HUES48 (cell line): ENCODE measurements around the gene PDPK1.
"Not testable (repeated sequence)": the region's sequence is repeated elsewhere in the genome, so short reads cannot be mapped to it uniquely, and the experiment has no call there.

Experiments
- H3K27ac ChIP-seq: one replicate; pipeline ENCODE4 v1.7.0; 2013; ENCODE audit warnings: low read depth, low read length, inconsistent platforms
- H3K27me3 ChIP-seq: 2 replicates; pipeline ENCODE4 v1.6.1; 2013; ENCODE audit warnings: mild to moderate bottlenecking, low read length; ENCODE audit not compliant: control insufficient read depth, insufficient read depth
- H3K36me3 ChIP-seq: 2 replicates; pipeline ENCODE4 v1.6.1; 2013; ENCODE audit warnings: low read length; ENCODE audit not compliant: control insufficient read depth, insufficient read depth
- H3K4me1 ChIP-seq: 2 replicates; pipeline ENCODE4 v1.6.1; 2013; ENCODE audit warnings: mild to moderate bottlenecking, low read length; ENCODE audit not compliant: control insufficient read depth, insufficient read depth
- H3K4me3 ChIP-seq: 2 replicates; pipeline ENCODE4 v1.5.1; 2013; ENCODE audit warnings: mild to moderate bottlenecking, low read depth, low read length
- H3K9ac ChIP-seq: 2 replicates; pipeline ENCODE4 v1.6.1; 2013; ENCODE audit warnings: mild to moderate bottlenecking, low read depth, low read length, moderate library complexity
- H3K9me3 ChIP-seq: 2 replicates; pipeline ENCODE4 v1.6.1; 2013; ENCODE audit warnings: low read length; ENCODE audit not compliant: control insufficient read depth, insufficient read depth

The PDPK1 gene

DNA sequence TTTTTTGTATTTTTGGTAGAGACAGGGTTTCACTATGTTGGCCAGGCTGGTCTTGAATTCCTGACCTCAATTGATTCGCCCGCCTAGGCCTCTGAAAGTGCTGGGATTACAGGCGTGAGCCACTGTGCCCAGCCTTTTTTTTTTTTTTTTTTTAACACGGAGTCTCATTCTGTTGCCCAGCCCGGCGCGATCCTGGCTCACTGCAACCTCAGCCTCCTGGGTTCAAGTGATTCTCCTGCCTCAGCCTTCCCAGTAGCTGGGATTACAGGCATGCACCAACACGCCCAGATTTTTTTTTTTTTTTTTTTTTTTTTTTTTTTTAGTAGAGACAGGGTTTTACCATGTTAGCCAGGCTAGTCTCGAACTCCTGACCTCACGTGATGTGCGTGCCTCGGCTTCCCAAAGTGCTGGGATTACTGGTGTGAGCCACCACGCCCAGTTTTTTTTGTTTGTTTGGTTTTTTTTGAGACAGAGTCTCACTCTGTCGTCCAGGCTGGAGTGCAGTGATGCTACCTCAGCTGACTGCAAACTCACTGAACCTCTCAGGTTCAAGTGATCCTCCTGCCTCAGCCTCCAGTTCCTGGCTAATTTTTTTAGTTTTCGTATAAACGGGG, 4.6 kb upstream of the PDPK1 start:
- H3K4me1 ChIP-seq = not testable (repeated sequence)

DNA sequence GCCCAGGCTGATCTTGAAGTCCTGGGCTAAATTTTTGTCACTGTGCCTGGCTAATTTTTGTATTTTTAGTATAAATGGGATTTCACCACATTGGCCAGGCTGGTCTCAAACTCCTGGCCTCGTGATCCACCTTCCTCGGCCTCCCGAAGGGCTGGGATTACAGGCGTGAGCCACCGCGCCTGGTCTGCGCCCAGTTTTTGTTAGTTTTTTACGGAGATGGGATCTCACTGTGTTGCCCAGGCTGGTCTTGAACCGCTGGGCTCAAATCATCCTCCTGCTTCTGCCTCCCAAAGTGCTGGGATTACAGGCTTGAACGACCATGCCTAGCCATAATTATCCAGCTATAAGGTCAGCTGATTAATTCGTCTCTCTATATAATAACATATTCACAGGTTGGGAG, 3.9 kb upstream of the PDPK1 start:
- Histone ChIP-seq H3K4me3 (no peak overlapping the region), H3K36me3 (peaks cover 8% of the 10 kb centered on the region; the same call in 1 of the 2 replicates), H3K9me3 (no peaks in the 10 kb centered on the region), H3K4me1 (no peaks in the 10 kb centered on the region; the same call in 1 of the 2 replicates), H3K27ac (no peak overlapping the region), H3K27me3 (no peaks in the 10 kb centered on the region), H3K9ac (no peak overlapping the region)

More for the DNA sequence above, 4.6 kb upstream of the PDPK1 start:
- H3K9ac ChIP-seq, H3K9me3 ChIP-seq, H3K27ac ChIP-seq, H3K27me3 ChIP-seq: not testable (repeated sequence)
- H3K4me3 ChIP-seq = peak overlapping the region; percentile 69; the same call in 1 of the 2 replicates
- H3K36me3 ChIP-seq = peaks cover 15% of the 10 kb centered on the region

DNA sequence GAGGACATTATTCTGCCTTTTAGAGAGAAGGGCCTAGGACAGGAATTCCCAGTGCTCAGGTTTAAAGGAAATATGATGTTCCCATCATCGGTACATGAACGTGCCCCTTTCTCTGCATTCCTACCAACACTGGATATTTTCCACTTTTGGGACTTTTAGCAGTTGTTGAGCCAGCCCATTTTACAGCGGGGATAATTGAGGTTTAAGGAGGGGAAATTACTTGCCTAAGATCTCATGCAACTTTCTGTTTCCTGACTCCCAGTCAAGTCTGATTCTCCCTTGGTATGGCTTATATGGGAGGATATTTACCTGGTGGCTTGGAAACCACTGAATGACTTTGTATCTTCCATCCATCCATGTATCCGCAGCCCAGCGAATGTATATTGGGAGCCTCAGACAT, 3.5 kb upstream of the PDPK1 start:
- H3K27ac ChIP-seq, H3K4me3 ChIP-seq, H3K4me1 ChIP-seq, H3K27me3 ChIP-seq, H3K36me3 ChIP-seq, H3K9ac ChIP-seq, H3K9me3 ChIP-seq: not testable (repeated sequence)

DNA sequence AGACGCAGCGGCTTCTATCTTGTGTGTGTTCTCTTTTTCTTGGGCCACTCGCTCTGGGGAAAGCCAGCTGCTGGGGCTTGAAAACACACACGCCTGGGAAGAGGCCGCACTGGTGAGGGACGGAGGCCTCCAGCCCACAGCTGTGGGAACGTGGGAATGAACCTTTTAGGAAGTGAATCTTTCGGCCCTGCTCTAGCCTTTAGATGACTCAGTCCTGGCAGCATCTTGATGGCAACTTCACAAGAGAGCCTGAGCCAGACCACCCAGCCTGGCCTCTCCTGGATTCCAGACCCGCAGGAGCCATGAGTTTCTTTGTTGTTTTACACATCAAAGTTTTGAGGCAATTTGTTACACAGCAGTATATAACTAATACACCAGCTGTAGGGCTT, 2.2 kb upstream of the PDPK1 start:
- Histone ChIP-seq H3K36me3 (peaks cover 4% of the 10 kb centered on the region; the same call in 1 of the 2 replicates), H3K27ac (no peak overlapping the region)

DNA sequence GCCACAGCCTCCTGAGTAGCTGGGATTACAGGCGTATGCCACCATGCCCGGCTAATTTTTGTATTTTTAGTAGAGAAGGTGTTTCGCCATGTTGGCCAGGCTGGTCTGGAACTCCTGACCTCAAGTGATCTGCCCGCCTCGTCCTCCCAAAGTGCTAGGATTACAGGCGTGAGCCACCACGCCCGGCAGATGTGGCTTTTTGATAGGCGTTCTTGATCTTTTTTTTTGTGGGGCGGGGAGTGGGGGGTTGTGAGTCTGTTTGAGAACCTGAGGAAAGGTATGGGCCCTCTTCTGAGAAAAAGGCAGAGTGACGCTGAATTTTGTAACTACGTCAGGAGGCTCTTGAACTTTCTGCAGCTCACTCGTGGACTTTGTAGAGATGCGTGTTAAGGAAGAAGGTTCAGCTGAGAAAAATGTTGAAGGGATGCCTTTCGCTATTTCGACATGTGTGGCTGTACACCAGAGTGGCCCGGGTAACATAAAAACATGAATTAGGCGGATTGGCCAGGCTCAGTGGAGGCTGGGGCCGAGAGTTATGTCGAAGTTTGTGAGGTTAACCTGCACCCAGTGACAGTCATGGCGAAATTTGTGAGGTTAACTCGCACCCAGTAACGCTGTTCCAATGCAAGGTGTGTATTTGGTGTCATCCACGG, 1.5 kb downstream of the PDPK1 start:
- H3K27me3 ChIP-seq, H3K27ac ChIP-seq, H3K9ac ChIP-seq, H3K36me3 ChIP-seq, H3K4me1 ChIP-seq, H3K9me3 ChIP-seq: not testable (repeated sequence)
- H3K4me3 ChIP-seq = 0 out of 2 replicates have a peak overlapping the region, but pooled peaks have one; percentile 57

More for the DNA sequence above, 2.2 kb upstream of the PDPK1 start:
- Histone ChIP-seq H3K27me3 (no peaks in the 10 kb centered on the region), H3K9me3 (no peaks in the 10 kb centered on the region), H3K4me3 (no peak overlapping the region), H3K4me1 (no peaks in the 10 kb centered on the region), H3K9ac (no peak overlapping the region)

DNA sequence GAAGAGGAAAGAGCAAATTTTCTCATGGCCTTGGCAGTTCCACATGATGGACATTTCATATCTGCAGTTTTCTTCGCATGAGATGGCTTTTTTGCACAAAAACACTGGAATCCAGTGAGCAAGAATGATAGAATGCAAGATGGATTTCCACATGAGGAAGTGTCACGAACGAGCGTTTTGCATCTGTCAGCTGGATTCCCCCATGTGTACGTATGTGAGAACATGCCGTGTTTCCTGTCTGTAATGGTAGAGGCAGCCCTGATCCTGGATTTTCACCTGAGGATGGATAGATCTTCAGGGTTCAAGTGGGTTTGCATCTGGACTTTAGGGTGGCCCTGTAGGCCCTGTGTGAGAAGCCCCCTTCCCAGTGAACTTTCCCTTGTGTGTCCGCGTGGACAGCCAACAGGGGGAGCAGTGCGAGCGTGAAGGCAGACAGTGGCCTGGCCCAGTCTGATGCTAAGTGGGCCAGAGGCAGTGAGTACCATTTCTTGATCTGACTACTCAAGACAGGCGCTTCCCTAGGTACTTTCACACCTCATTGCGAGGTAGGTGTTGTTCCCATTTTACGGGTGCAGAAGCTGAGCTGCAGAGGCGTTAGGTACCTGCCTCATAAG, 2.1 kb downstream of the PDPK1 start:
- not testable (repeated sequence) for H3K9ac ChIP-seq, H3K9me3 ChIP-seq, H3K4me3 ChIP-seq

DNA sequence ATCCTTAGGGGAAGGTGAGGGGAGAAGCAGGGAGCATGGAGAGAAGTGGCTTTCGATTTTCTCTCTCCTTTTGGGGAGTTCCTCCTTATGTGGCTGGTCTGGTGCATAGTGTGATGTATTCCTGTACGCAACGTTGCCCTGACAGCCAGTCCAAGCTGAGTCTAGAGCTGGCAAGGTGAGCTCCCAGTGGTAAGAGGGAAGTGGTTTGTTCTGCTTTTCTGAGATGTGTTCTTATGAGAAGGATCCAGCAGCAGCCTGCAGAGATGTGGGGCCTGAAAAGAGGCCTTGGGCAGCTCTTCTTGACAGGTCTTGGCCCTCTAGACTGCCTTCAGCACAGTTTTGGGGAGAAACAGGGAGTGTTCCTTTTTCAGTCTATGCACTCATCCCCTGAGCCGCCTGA, 3.1 kb downstream of the PDPK1 start:
- not testable (repeated sequence) for H3K27ac ChIP-seq, H3K27me3 ChIP-seq, H3K9ac ChIP-seq, H3K4me3 ChIP-seq, H3K9me3 ChIP-seq, H3K36me3 ChIP-seq, H3K4me1 ChIP-seq

More for the DNA sequence above, 2.1 kb downstream of the PDPK1 start:
- H3K36me3 ChIP-seq, H3K4me1 ChIP-seq, H3K27me3 ChIP-seq, H3K27ac ChIP-seq: not testable (repeated sequence)

DNA sequence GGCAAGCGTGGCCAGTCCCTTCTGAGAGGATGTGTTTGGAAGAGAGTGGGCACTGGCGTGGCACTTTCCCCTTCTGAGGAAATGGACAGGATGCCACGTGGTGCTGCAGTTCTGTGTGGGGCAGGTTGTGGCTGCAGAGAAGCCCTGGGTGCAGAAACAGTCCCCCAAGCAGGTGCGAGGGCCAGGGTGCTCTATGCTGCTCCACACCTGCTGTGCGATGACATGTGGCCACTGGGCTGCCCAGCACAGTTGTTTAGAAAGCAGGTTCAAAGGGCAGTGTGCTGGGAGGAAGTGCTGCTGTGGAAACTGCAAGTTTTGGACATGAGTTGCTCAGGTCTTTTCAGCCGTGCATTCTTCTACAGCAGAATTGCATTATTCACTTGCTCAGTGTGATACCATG, 3.6 kb downstream of the PDPK1 start:
- H3K27ac ChIP-seq, H3K4me1 ChIP-seq, H3K9ac ChIP-seq, H3K36me3 ChIP-seq, H3K4me3 ChIP-seq, H3K27me3 ChIP-seq, H3K9me3 ChIP-seq: not testable (repeated sequence)

DNA sequence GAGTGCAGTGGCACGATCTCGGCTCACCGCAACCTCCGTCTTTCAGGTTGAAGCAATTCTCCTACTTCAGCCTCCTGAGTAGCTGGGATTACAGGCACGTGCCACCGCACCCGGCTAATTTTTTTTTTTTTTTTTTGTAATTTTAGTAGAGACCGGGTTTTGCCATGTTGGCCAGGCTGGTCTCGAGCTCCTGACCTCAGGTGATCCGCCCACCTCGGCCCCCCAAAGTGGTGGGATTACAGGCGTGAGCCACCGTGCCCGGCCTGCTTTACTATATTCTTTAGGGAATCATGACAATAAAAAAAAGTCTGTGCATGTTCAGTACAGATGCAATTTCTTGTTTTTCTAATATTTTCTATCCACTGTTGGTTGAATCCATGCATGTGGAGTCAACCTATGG, 6.0 kb downstream of the PDPK1 start:
- H3K4me3 ChIP-seq, H3K27me3 ChIP-seq, H3K4me1 ChIP-seq, H3K9me3 ChIP-seq, H3K36me3 ChIP-seq, H3K9ac ChIP-seq, H3K27ac ChIP-seq: not testable (repeated sequence)

DNA sequence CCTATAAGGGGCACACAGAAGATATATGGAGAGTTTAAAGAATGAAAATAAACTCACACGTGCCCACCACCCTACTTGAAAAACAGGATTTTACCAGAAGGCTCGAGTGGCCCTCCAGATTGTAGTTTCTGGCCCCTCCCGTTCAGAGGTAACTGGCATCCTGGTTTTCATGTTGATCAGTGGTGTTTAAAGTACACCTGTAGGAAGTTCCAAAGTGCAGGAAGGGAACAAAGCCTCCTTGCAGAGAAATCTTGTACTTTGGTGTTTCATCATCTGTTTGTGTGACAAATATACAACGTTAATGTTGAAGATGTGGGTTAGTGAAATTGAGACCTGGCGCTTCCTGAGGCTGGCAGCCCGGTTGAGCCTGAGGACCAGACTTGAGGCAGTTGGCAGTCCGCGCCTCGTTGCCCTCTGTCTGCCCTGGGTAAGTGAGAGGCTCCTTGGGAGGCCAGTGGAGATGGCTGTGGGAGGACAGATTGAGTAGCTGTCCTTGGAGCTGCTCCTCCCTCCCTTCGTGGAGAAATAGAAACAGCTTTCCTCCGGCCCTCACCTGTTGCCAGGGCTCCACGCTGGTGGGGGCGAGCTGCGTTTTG, 12.6 kb downstream of the PDPK1 start:
- not testable (repeated sequence) for H3K27ac ChIP-seq, H3K4me1 ChIP-seq, H3K9me3 ChIP-seq, H3K27me3 ChIP-seq, H3K36me3 ChIP-seq, H3K9ac ChIP-seq, H3K4me3 ChIP-seq

DNA sequence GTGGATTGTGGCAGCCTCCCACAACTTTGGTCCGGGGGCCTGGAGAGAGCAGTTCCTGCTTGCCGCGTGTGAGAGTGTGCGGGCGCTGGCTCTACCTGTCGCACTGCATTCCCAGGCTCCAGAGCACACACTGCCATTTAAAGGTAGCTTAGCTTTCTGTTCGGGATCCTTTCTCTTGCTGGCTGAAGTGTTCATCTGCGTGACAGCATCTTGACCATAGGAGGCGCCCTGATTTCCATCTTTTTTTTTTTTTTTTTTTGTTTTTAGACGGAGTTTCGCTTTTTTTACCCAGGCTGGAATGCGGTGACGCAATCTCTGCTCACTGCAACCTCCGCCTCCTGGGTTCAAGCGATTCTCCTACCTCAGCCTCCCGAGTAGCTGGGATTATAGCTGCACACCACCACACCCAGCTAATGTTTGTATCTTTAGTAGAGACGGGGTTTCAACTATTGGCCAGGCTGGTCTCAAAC, 13.6 kb downstream of the PDPK1 start:
- H3K36me3 ChIP-seq, H3K4me1 ChIP-seq, H3K27me3 ChIP-seq, H3K9ac ChIP-seq, H3K4me3 ChIP-seq, H3K9me3 ChIP-seq: not testable (repeated sequence)
- H3K27ac ChIP-seq = peak overlapping the region; percentile 73
